Naive thymus-derived CD4-positive, alpha-beta T cell (primary cell): ENCODE results near the gene KCNH5. TPM values are rescaled to one million over a fixed set of nuclear protein-coding genes. Genes with fewer than 3 reads are reported as not detected.

Experiments used
- ATAC-seq: fragments of 150-1000 bp; cut with Tn5 transposase; 2 replicates; pipeline ENCODE4 v1.10.0; 2021; ENCODE audit warnings: mild to moderate bottlenecking, moderate library complexity
- CTCF ChIA-PET: fragments of 350-600 bp; sonication (Branson Sonifier 250); formaldehyde crosslinking; loops from one replicate; lab custom pipeline; 2021; ENCODE audit warnings: antibody characterized with exemption; lab: Charles Lee
- POLR2A ChIA-PET: fragments of 350-600 bp; sonication (Branson Sonifier 250); formaldehyde crosslinking; loops from one replicate; lab custom pipeline; 2021; ENCODE audit warnings: antibody characterized with exemption, inconsistent platforms; lab: Charles Lee
- DNase-seq, 9 donors: peaks; one replicate each; pipeline versions ENCODE4 v3.0.0 to v3.0.0-alpha.2; 2020 to 2022; ENCODE audit warnings: mixed read lengths in 1 of 9
- H3K27ac ChIP-seq: one replicate; pipeline ENCODE4 v1.7.0; 2013; ENCODE audit warnings: mild to moderate bottlenecking, low read depth, low read length, moderate library complexity
- H3K27me3 ChIP-seq, 2 donors: one replicate each; pipeline ENCODE4 v1.7.0; 2013; ENCODE audit warnings: low read length in 2 of 2, mild to moderate bottlenecking in 2 of 2, moderate library complexity in 2 of 2; ENCODE audit not compliant: control insufficient read depth in 2 of 2, insufficient read depth in 2 of 2
- H3K36me3 ChIP-seq, 3 experiments: 1 replicate in 2 of 3; 2 replicates in 1 of 3; pipeline ENCODE4 v1.7.0; 2013; ENCODE audit warnings: low read length in 3 of 3, mild to moderate bottlenecking in 3 of 3, moderate library complexity in 1 of 3; ENCODE audit not compliant: insufficient read depth in 3 of 3, control insufficient read depth in 2 of 3
- H3K4me1 ChIP-seq, 2 donors: one replicate each; pipeline ENCODE4 v1.7.0; 2013; ENCODE audit warnings: low read length in 2 of 2, mild to moderate bottlenecking in 2 of 2, moderate library complexity in 1 of 2; ENCODE audit not compliant: control insufficient read depth in 2 of 2, insufficient read depth in 2 of 2
- H3K4me3 ChIP-seq: 2 replicates; pipeline ENCODE4 v1.7.0; 2013; ENCODE audit warnings: mild to moderate bottlenecking, low read length
- H3K9me3 ChIP-seq, 3 experiments: 1 replicate in 2 of 3; 2 replicates in 1 of 3; pipeline ENCODE4 v1.7.0; 2013; ENCODE audit warnings: low read length in 3 of 3; ENCODE audit not compliant: control insufficient read depth in 2 of 3
- H3K27ac Mint-ChIP-seq, 9 donors: one replicate each; pipeline ENCODE4 v1.8.0; 2020 to 2022; ENCODE audit warnings: mixed read lengths in 9 of 9, mild to moderate bottlenecking in 8 of 9, moderate library complexity in 5 of 9, inconsistent platforms in 2 of 9
- H3K27me3 Mint-ChIP-seq, 5 donors: one replicate each; pipeline ENCODE4 v1.8.0; 2021 to 2022; ENCODE audit warnings: mixed read lengths in 5 of 5, mild to moderate bottlenecking in 1 of 5
- H3K36me3 Mint-ChIP-seq, 5 donors: one replicate each; pipeline ENCODE4 v1.8.0; 2020 to 2022; ENCODE audit warnings: mixed read lengths in 5 of 5, mild to moderate bottlenecking in 3 of 5, inconsistent platforms in 1 of 5
- H3K4me1 Mint-ChIP-seq, 7 donors: one replicate each; pipeline ENCODE4 v1.8.0; 2020 to 2022; ENCODE audit warnings: mixed read lengths in 7 of 7, mild to moderate bottlenecking in 3 of 7, inconsistent platforms in 1 of 7
- H3K4me3 Mint-ChIP-seq, 10 donors: one replicate each; pipeline ENCODE4 v1.8.0; 2020 to 2022; ENCODE audit warnings: mild to moderate bottlenecking in 10 of 10, mixed read lengths in 10 of 10, moderate library complexity in 6 of 10, inconsistent platforms in 2 of 10
- H3K9me3 Mint-ChIP-seq, 11 donors: one replicate each; pipeline ENCODE4 v1.8.0; 2020 to 2022; ENCODE audit warnings: mixed read lengths in 11 of 11, mild to moderate bottlenecking in 4 of 11, inconsistent platforms in 1 of 11, moderate library complexity in 1 of 11
- intact Hi-C, 2 donors: fragments of 100-400 bp; cut with micrococcal nuclease; formaldehyde crosslinking; loops; one replicate each; pipeline ENCODE4 v1.15.1; 2023
- polyA plus RNA-seq, 2 donors: library from polyadenylated mRNA; unstranded; fragments of 300-500 nt; fragmentation: Illumina TruSeq; gene quantifications; one replicate each; pipeline ENCODE4 v1.2.3, GENCODE V29; 2021
- total RNA-seq, 6 experiments: library from RNA in 5 of 6; stranded (reverse) in 5 of 6; gene quantifications; 1 replicate in 5 of 6; 2 replicates in 1 of 6; pipeline ENCODE4 v1.2.3 and lab custom pipeline; 2021 to 2026

The KCNH5 gene
- total and polyA plus RNA-seq, 7 experiments from 2014 or later = not detected

GRCh38 chr14:62689733-62690132, 355.5 kb downstream of the KCNH5 start:
- DNase-seq (no peak), ATAC-seq (no peak)
- ChIA-PET CTCF (no interaction called here), POLR2A (no interaction called here)
- Mint-ChIP-seq H3K27ac (no peak overlapping the region), H3K36me3 (no peaks in the 10 kb centered on the region), H3K9me3 (peaks cover 0 to 23% (median 10%) of the 10 kb centered on the region in 11 donors), H3K4me1 (peaks cover 0 to 3% (median 0%) of the 10 kb centered on the region in 7 donors), H3K27me3 (no peaks in the 10 kb centered on the region), H3K4me3 (no peak overlapping the region)
- no peaks in the 10 kb centered on the region for H3K4me1 ChIP-seq
- H3K4me3 ChIP-seq = no peak overlapping the region
- H3K27ac ChIP-seq = no peak overlapping the region
- no peaks in the 10 kb centered on the region for H3K9me3 ChIP-seq
- no peaks in the 10 kb centered on the region for H3K36me3 ChIP-seq
- intact Hi-C loops = no loop called here
- no peaks in the 10 kb centered on the region for H3K27me3 ChIP-seq

DNA sequence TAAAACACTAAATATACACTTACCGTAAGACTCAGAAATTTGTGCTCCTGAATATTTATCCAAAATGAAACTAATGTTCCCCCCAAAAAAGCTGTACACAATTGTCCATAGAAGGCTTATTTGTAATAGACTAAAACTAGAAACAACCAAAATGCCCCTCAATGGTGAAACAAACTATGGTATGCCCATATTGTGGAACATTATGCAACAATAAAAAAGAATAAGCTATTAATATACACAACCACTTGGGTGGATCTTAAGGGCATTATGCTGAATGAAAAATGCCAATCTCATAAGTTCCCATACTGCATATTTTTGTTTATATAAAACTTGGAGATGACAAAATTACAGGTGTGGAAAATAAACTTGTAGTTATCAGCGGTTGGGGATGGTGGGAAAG, 357.4 kb downstream of the KCNH5 start:
- Histone ChIP-seq H3K27ac (no peak overlapping the region), H3K36me3 (no peaks in the 10 kb centered on the region), H3K4me1 (no peaks in the 10 kb centered on the region), H3K27me3 (no peaks in the 10 kb centered on the region), H3K4me3 (no peak overlapping the region), H3K9me3 (no peaks in the 10 kb centered on the region)
- POLR2A ChIA-PET = no interaction called here
- ATAC-seq = no peak
- Mint-ChIP-seq H3K4me3 (no peak overlapping the region), H3K36me3 (no peaks in the 10 kb centered on the region), H3K9me3 (peaks cover 0 to 23% (median 7%) of the 10 kb centered on the region in 11 donors), H3K27me3 (peaks cover 0 to under 1% (median 0%) of the 10 kb centered on the region in 5 donors), H3K4me1 (peaks cover 0 to 3% (median 0%) of the 10 kb centered on the region in 7 donors), H3K27ac (no peak overlapping the region)
- DNase-seq = no peak
- intact Hi-C loops = no loop called here
- CTCF ChIA-PET = no interaction called here

DNA sequence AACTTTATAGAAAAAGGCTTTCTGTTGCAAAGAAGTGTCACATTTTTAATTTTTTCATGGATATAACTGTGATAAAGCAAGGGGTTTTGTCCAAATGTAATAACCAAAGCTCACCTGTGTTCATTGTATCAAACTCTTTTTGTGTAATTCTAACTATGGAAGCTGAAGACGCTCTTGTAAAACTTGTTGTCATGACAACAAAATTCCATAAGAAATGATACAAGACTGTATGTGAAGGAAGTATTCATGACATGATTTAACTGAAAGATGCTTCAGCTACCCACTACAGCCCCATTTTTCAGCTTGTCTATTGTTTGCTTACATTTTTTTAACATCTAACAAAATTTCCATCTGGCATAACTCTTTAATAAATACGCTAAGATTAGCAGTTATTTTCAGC, 360.9 kb downstream of the KCNH5 start:
- H3K27ac Mint-ChIP-seq = no peak overlapping the region
- H3K4me1 Mint-ChIP-seq = peaks cover 0 to 3% (median 0%) of the 10 kb centered on the region in 7 donors
- no peak for ATAC-seq
- H3K27me3 ChIP-seq = no peaks in the 10 kb centered on the region
- intact Hi-C loops = no loop called here
- H3K27ac ChIP-seq = no peak overlapping the region
- no peaks in the 10 kb centered on the region for H3K36me3 ChIP-seq
- no peak for DNase-seq
- H3K9me3 Mint-ChIP-seq = peaks cover 0 to 21% (median 5%) of the 10 kb centered on the region in 11 donors
- ChIA-PET CTCF (no interaction called here), POLR2A (no interaction called here)
- H3K36me3 Mint-ChIP-seq = no peaks in the 10 kb centered on the region
- no peak overlapping the region for H3K4me3 ChIP-seq
- H3K4me3 Mint-ChIP-seq = no peak overlapping the region
- H3K9me3 ChIP-seq = no peaks in the 10 kb centered on the region
- peaks cover 0 to 6% (median 0%) of the 10 kb centered on the region in 5 donors for H3K27me3 Mint-ChIP-seq
- H3K4me1 ChIP-seq = no peaks in the 10 kb centered on the region

- Mint-ChIP-seq H3K27me3 (peaks cover 0 to 6% (median 0%) of the 10 kb centered on the region in 5 donors), H3K9me3 (peaks cover 0 to 14% (median 4%) of the 10 kb centered on the region in 11 donors), H3K4me1 (peaks cover 0 to 3% (median 0%) of the 10 kb centered on the region in 7 donors), H3K4me3 (no peak overlapping the region), H3K27ac (no peak overlapping the region), H3K36me3 (no peaks in the 10 kb centered on the region)
- Histone ChIP-seq H3K27ac (no peak overlapping the region), H3K9me3 (no peaks in the 10 kb centered on the region), H3K4me3 (no peak overlapping the region), H3K4me1 (no peaks in the 10 kb centered on the region), H3K27me3 (no peaks in the 10 kb centered on the region), H3K36me3 (no peaks in the 10 kb centered on the region)
- ATAC-seq (no peak), DNase-seq (no peak)
- POLR2A ChIA-PET = no interaction called here
- intact Hi-C loops = no loop called here
- CTCF ChIA-PET = no interaction called here
Measured at GRCh38 chr14:62682208-62682607, 363.1 kb downstream of the KCNH5 start.

DNA sequence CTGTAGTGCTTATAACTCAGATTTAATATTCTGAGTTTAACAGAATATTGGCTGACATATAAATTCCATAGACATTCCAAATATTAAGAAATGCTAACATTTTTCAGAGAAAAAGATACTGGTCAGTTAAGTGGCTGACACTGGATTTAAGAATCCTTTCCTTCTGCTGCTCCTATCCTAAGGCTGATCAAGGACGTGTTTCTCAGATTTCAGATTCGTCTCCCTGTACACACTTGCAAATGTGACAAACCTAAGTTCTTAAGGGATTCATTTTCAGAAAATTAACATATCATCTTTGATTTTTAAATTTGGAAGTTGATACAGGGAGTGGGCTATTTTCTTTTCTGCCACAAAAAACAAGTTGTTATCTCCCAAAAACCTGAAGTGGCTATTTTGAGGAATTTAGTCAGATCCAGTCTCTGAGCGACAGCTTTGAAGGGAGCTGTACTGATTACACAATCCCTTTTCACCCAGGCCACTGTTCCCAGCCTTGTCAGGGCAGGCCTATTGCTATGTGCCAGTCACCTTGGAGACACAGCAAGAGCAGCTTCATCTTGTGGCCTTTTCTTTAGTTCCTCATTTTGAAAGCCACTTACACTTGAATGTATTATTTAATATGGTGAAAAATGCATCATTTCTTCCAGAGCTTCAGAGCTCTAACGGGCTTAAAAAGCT, 370.6 kb downstream of the KCNH5 start:
- Histone ChIP-seq H3K4me1 (no peaks in the 10 kb centered on the region), H3K36me3 (no peaks in the 10 kb centered on the region), H3K27me3 (no peaks in the 10 kb centered on the region), H3K4me3 (no peak overlapping the region), H3K27ac (no peak overlapping the region), H3K9me3 (no peaks in the 10 kb centered on the region)
- Mint-ChIP-seq H3K36me3 (no peaks in the 10 kb centered on the region), H3K4me1 (no peaks in the 10 kb centered on the region), H3K27ac (no peak overlapping the region), H3K4me3 (no peak overlapping the region), H3K9me3 (peaks cover 0 to 6% (median 0%) of the 10 kb centered on the region in 11 donors), H3K27me3 (peaks cover 0 to 5% (median 0%) of the 10 kb centered on the region in 5 donors)
- ChIA-PET POLR2A (no interaction called here), CTCF (no interaction called here)
- intact Hi-C loops = no loop called here
- ATAC-seq (no peak), DNase-seq (no peak)

GRCh38 chr14:62673014-62673755, 372.1 kb downstream of the KCNH5 start:
- POLR2A ChIA-PET = no interaction called here
- Histone ChIP-seq H3K4me1 (no peaks in the 10 kb centered on the region), H3K9me3 (no peaks in the 10 kb centered on the region), H3K4me3 (no peak overlapping the region), H3K27me3 (no peaks in the 10 kb centered on the region), H3K27ac (no peak overlapping the region), H3K36me3 (no peaks in the 10 kb centered on the region)
- DNase-seq (no peak), ATAC-seq (no peak)
- CTCF ChIA-PET = no interaction called here
- peaks cover 0 to 10% (median 0%) of the 10 kb centered on the region in 5 donors for H3K27me3 Mint-ChIP-seq
- no peaks in the 10 kb centered on the region for H3K4me1 Mint-ChIP-seq
- H3K4me3 Mint-ChIP-seq = no peak overlapping the region
- intact Hi-C loops = no loop called here
- no peaks in the 10 kb centered on the region for H3K36me3 Mint-ChIP-seq
- H3K27ac Mint-ChIP-seq = no peak overlapping the region
- H3K9me3 Mint-ChIP-seq = peaks cover 0 to 6% (median 0%) of the 10 kb centered on the region in 11 donors
